K562 (cell line): ENCODE measurements around the gene KLF2.

Experiments
- CTCF ChIP-seq, 3 experiments: IDR thresholded peaks in 2 of 3; conservative IDR thresholded peaks in 1 of 3; 2 replicates each; pipeline ENCODE4 v1.5.1; 2011 to 2012; ENCODE audit warnings: low read length in 3 of 3, mild to moderate bottlenecking in 3 of 3, control low read depth in 2 of 3, improper control_type of control experiment in 1 of 3, inconsistent platforms in 1 of 3, low read depth in 1 of 3, mixed read lengths in 1 of 3, moderate library complexity in 1 of 3; ENCODE audit not compliant: insufficient read depth in 2 of 3
- ELK1 ChIP-seq: sonication (generic); formaldehyde crosslinking; IDR thresholded peaks from 2 replicates; pipeline ENCODE4 v1.8.1; 2022; ENCODE audit warnings: missing genetic modification reagents
- GATAD2A ChIP-seq: fragments of 450-650 bp; IDR thresholded peaks from 2 replicates; pipeline ENCODE4 v1.6.1; 2017
- MYBL2 ChIP-seq, 2 experiments: fragments of 450-650 bp in 1 of 2; sonication (generic) in 1 of 2; formaldehyde crosslinking in 1 of 2; IDR thresholded peaks; 2 replicates each; pipeline versions ENCODE4 v1.6.1 to v1.8.1; 2017 to 2022; ENCODE audit warnings: borderline replicate concordance in 1 of 2, inconsistent platforms in 1 of 2, low read depth in 1 of 2, mild to moderate bottlenecking in 1 of 2, missing genetic modification reagents in 1 of 2, moderate library complexity in 1 of 2
- PATZ1 ChIP-seq: fragments of 250-450 bp; sonication (Bioruptor Pico); IDR thresholded peaks from 2 replicates; pipeline ENCODE4 v1.5.0; 2020; ENCODE audit warnings: mild to moderate bottlenecking, borderline replicate concordance
- POLR2AphosphoS5 ChIP-seq: IDR thresholded peaks from 2 replicates; pipeline ENCODE4 v1.6.1; 2011; ENCODE audit warnings: mild to moderate bottlenecking, low read depth, low read length, moderate library complexity; ENCODE audit not compliant: control insufficient read depth, insufficient read depth
- RBM22 ChIP-seq: fragments of 200-400 bp; formaldehyde crosslinking; IDR thresholded peaks from 2 replicates; pipeline ENCODE4 v1.6.1; 2018; ENCODE audit warnings: low read length, low read depth; ENCODE audit not compliant: poor library complexity, severe bottlenecking
- REST ChIP-seq, 2 experiments: fragments of 450-650 bp; formaldehyde crosslinking in 1 of 2; IDR thresholded peaks; 2 replicates each; pipeline versions ENCODE4 v1.4.0 to v1.6.1; 2014 to 2020; ENCODE audit warnings: mild to moderate bottlenecking in 2 of 2, borderline replicate concordance in 1 of 2, low read depth in 1 of 2
- TEAD4 ChIP-seq, 2 experiments: sonication (generic) in 1 of 2; formaldehyde crosslinking in 1 of 2; IDR thresholded peaks; 2 replicates each; pipeline versions ENCODE4 v1.6.1 to v1.8.0; 2012 to 2022; ENCODE audit warnings: borderline replicate concordance in 1 of 2, inconsistent platforms in 1 of 2, low read length in 1 of 2, mild to moderate bottlenecking in 1 of 2, missing genetic modification reagents in 1 of 2

- no peak for TF ChIP-seq GATAD2A
- TF ChIP-seq ELK1 (CRISPR knock-in tag): no peak
- no peak for TF ChIP-seq RBM22
- TF ChIP-seq CTCF (IDR thresholded peaks at IDR 0.05 in 2 of 3, conservative IDR thresholded peaks at IDR 0.05 in 1 of 3; ENCODE audit: insufficient read depth in 2 of 3, low read depth in 1 of 3, low read length in 3 of 3): no peak
- TF ChIP-seq MYBL2 (IDR thresholded peaks at IDR 0.05; ENCODE audit: low read depth): no peak
- no peak for TF ChIP-seq MYBL2 (CRISPR knock-in tag; IDR thresholded peaks at IDR 0.05; ENCODE audit: borderline replicate concordance)
- no peak for TF ChIP-seq PATZ1 (CRISPR knock-in tag)
- no peak for TF ChIP-seq TEAD4 (IDR thresholded peaks at IDR 0.05; ENCODE audit: low read length)
- TF ChIP-seq TEAD4 (CRISPR knock-in tag; IDR thresholded peaks at IDR 0.05; ENCODE audit: borderline replicate concordance): no peak
- TF ChIP-seq REST (IDR thresholded peaks at IDR 0.05; ENCODE audit: borderline replicate concordance): no peak
- TF ChIP-seq REST (CRISPR knock-in tag; IDR thresholded peaks at IDR 0.05; ENCODE audit: low read depth): no peak
- no peak for TF ChIP-seq POLR2AphosphoS5
Observed at GRCh38 chr19:16308081-16308480, 16.5 kb upstream of the KLF2 start.
